ENCODE results near the gene VAPB.

The VAPB gene

GRCh38 chr20:58394801-58395200 lies 5.8 kb downstream of the VAPB start:
- no peak for TF ChIP-seq CTCF (IDR thresholded peaks at IDR 0.05)
- Histone ChIP-seq H3K27ac (no peak overlapping the region), H3K4me3 (ENCODE audit: low read depth in 1 of 2, low read length in 1 of 2) (no peak overlapping the region), H3K36me3 (peaks cover 11% of the 10 kb centered on the region), H3K4me1 (ENCODE audit: control insufficient read depth in 1 of 2, insufficient read depth in 1 of 2, low read depth in 1 of 2, low read length in 1 of 2) (peaks cover 24 to 25% of the 10 kb centered on the region in 2 experiments), H3K9me3 (no peaks in the 10 kb centered on the region), H3K27me3 (no peaks in the 10 kb centered on the region)

GRCh38 chr20:58395604-58396003 lies 6.6 kb downstream of the VAPB start:
- Histone ChIP-seq H3K36me3 (peaks cover 11% of the 10 kb centered on the region), H3K9me3 (no peaks in the 10 kb centered on the region), H3K27ac (no peak overlapping the region), H3K4me1 (ENCODE audit: control insufficient read depth in 1 of 2, insufficient read depth in 1 of 2, low read depth in 1 of 2, low read length in 1 of 2) (peaks cover 16 to 17% of the 10 kb centered on the region in 2 experiments), H3K4me3 (ENCODE audit: low read depth in 1 of 2, low read length in 1 of 2) (no peak overlapping the region), H3K27me3 (no peaks in the 10 kb centered on the region)
- no peak for TF ChIP-seq CTCF (IDR thresholded peaks at IDR 0.05)

GRCh38 chr20:58397429-58397828 lies 8.4 kb downstream of the VAPB start:
- H3K36me3 ChIP-seq: peaks cover 4% of the 10 kb centered on the region
- no peaks in the 10 kb centered on the region for H3K9me3 ChIP-seq
- H3K27ac ChIP-seq: no peak overlapping the region
- H3K27me3 ChIP-seq: no peaks in the 10 kb centered on the region
- no peak overlapping the region for H3K4me3 ChIP-seq (ENCODE audit: low read depth in 1 of 2, low read length in 1 of 2)
- no peak for TF ChIP-seq CTCF (IDR thresholded peaks at IDR 0.05)
- H3K4me1 ChIP-seq (ENCODE audit: control insufficient read depth in 1 of 2, insufficient read depth in 1 of 2, low read depth in 1 of 2, low read length in 1 of 2): peaks cover 0 to 3% of the 10 kb centered on the region in 2 experiments

- Histone ChIP-seq H3K4me1 (ENCODE audit: control insufficient read depth in 1 of 2, insufficient read depth in 1 of 2, low read depth in 1 of 2, low read length in 1 of 2) (peaks cover 0 to 3% of the 10 kb centered on the region in 2 experiments), H3K9me3 (no peaks in the 10 kb centered on the region), H3K4me3 (ENCODE audit: low read depth in 1 of 2, low read length in 1 of 2) (no peak overlapping the region), H3K27me3 (no peaks in the 10 kb centered on the region), H3K27ac (no peak overlapping the region), H3K36me3 (peaks cover 4% of the 10 kb centered on the region)
- TF ChIP-seq CTCF (IDR thresholded peaks at IDR 0.05): no peak
Observed at GRCh38 chr20:58398254-58398653, 9.2 kb downstream of the VAPB start.

- no peaks in the 10 kb centered on the region for H3K27me3 ChIP-seq
- H3K27ac ChIP-seq: no peak overlapping the region
- no peaks in the 10 kb centered on the region for H3K36me3 ChIP-seq
- no peak overlapping the region for H3K4me3 ChIP-seq (ENCODE audit: low read depth in 1 of 2, low read length in 1 of 2)
- TF ChIP-seq CTCF (IDR thresholded peaks at IDR 0.05): no peak
- no peaks in the 10 kb centered on the region for H3K9me3 ChIP-seq
- peaks cover 0 to 3% of the 10 kb centered on the region in 2 experiments for H3K4me1 ChIP-seq (ENCODE audit: control insufficient read depth in 1 of 2, insufficient read depth in 1 of 2, low read depth in 1 of 2, low read length in 1 of 2)
Observed at GRCh38 chr20:58399926-58400325, 10.9 kb downstream of the VAPB start.

GRCh38 chr20:58401162-58401561 lies 12.1 kb downstream of the VAPB start:
- Histone ChIP-seq H3K4me3 (ENCODE audit: low read depth in 1 of 2, low read length in 1 of 2) (no peak overlapping the region), H3K27me3 (no peaks in the 10 kb centered on the region), H3K4me1 (ENCODE audit: control insufficient read depth in 1 of 2, insufficient read depth in 1 of 2, low read depth in 1 of 2, low read length in 1 of 2) (peaks cover 0 to 3% of the 10 kb centered on the region in 2 experiments), H3K36me3 (no peaks in the 10 kb centered on the region), H3K9me3 (no peaks in the 10 kb centered on the region), H3K27ac (no peak overlapping the region)
- TF ChIP-seq CTCF (IDR thresholded peaks at IDR 0.05): no peak

All from neutrophil (primary cell).